ENCODE results near the gene SMCO2. TPM values are rescaled to one million over a fixed set of nuclear protein-coding genes. Genes with fewer than 3 reads are reported as not detected.

SMCO2 gene
- total and polyA plus RNA-seq, 4 donors: 0.16 to 0.33 (median 0.31) TPM; not detected in 1

- TF ChIP-seq CTCF (IDR thresholded peaks at IDR 0.05; ENCODE audit: control extremely low read depth, extremely low read depth): no peak
- 72 to 81% methylated on average over 2 of the region's 2 CpGs for WGBS, 2 donors
- H3K9me3 ChIP-seq (ENCODE audit: control insufficient read depth in 4 of 4, insufficient read depth in 3 of 4, low read length in 3 of 4): no peaks in the 10 kb centered on the region
- peaks cover 0 to 18% (median 6%) of the 10 kb centered on the region in 5 donors for H3K4me1 ChIP-seq (ENCODE audit: control insufficient read depth in 5 of 5, insufficient read depth in 5 of 5, low read length in 5 of 5)
- no peak overlapping the region for H3K4me3 ChIP-seq
- DNase-seq (peak; percentile 81 to 90 (median 88)), ATAC-seq (ENCODE audit: insufficient read depth, low FRiP score) (no peak)
- no peaks in the 10 kb centered on the region for H3K36me3 ChIP-seq (ENCODE audit: control insufficient read depth in 4 of 4, insufficient read depth in 4 of 4, low read length in 4 of 4)
- H3K9ac ChIP-seq (ENCODE audit: insufficient read depth in 1 of 2, low read length in 2 of 2): no peak overlapping the region
- H3K27me3 ChIP-seq (ENCODE audit: control insufficient read depth in 3 of 3, insufficient read depth in 3 of 3, low read length in 2 of 3): no peaks in the 10 kb centered on the region
- H3K27ac ChIP-seq (ENCODE audit: low read depth in 1 of 2, low read length in 1 of 2): no peak overlapping the region
Observed at GRCh38 chr12:27453421-27453820, 6.9 kb downstream of the SMCO2 start.

- H3K27ac ChIP-seq (ENCODE audit: low read depth in 1 of 2, low read length in 1 of 2): no peak overlapping the region
- no peak overlapping the region for H3K9ac ChIP-seq (ENCODE audit: insufficient read depth in 1 of 2, low read length in 2 of 2)
- H3K27me3 ChIP-seq (ENCODE audit: control insufficient read depth in 3 of 3, insufficient read depth in 3 of 3, low read length in 2 of 3): no peaks in the 10 kb centered on the region
- H3K4me3 ChIP-seq: no peak overlapping the region
- H3K9me3 ChIP-seq (ENCODE audit: control insufficient read depth in 4 of 4, insufficient read depth in 3 of 4, low read length in 3 of 4): no peaks in the 10 kb centered on the region
- no peak for TF ChIP-seq CTCF (IDR thresholded peaks at IDR 0.05; ENCODE audit: control extremely low read depth, extremely low read depth)
- ATAC-seq (ENCODE audit: insufficient read depth, low FRiP score) (no peak), DNase-seq (no peak)
- H3K4me1 ChIP-seq (ENCODE audit: control insufficient read depth in 5 of 5, insufficient read depth in 5 of 5, low read length in 5 of 5): peaks cover 0 to 18% (median 3%) of the 10 kb centered on the region in 5 donors
- no peaks in the 10 kb centered on the region for H3K36me3 ChIP-seq (ENCODE audit: control insufficient read depth in 4 of 4, insufficient read depth in 4 of 4, low read length in 4 of 4)
- 97 to 99% methylated on average over 3 of the region's 3 CpGs for WGBS, 2 donors
Observed at GRCh38 chr12:27455589-27455988, 9.1 kb downstream of the SMCO2 start.

GRCh38 chr12:27456618-27457017, 10.1 kb downstream of the SMCO2 start:
- Histone ChIP-seq H3K4me1 (ENCODE audit: control insufficient read depth in 5 of 5, insufficient read depth in 5 of 5, low read length in 5 of 5) (peaks cover 0 to 18% (median 8%) of the 10 kb centered on the region in 5 donors), H3K27ac (ENCODE audit: low read depth in 1 of 2, low read length in 1 of 2) (no peak overlapping the region), H3K4me3 (no peak overlapping the region), H3K9ac (ENCODE audit: insufficient read depth in 1 of 2, low read length in 2 of 2) (no peak overlapping the region), H3K9me3 (ENCODE audit: control insufficient read depth in 4 of 4, insufficient read depth in 3 of 4, low read length in 3 of 4) (no peaks in the 10 kb centered on the region), H3K27me3 (ENCODE audit: control insufficient read depth in 3 of 3, insufficient read depth in 3 of 3, low read length in 2 of 3) (no peaks in the 10 kb centered on the region), H3K36me3 (ENCODE audit: control insufficient read depth in 4 of 4, insufficient read depth in 4 of 4, low read length in 4 of 4) (no peaks in the 10 kb centered on the region)
- ATAC-seq (ENCODE audit: insufficient read depth, low FRiP score) (no peak), DNase-seq (no peak)
- TF ChIP-seq CTCF (IDR thresholded peaks at IDR 0.05; ENCODE audit: control extremely low read depth, extremely low read depth): no peak
- 98 to 100% methylated on average over 3 of the region's 3 CpGs for WGBS, 2 donors

GRCh38 chr12:27460471-27460978, 14.0 kb downstream of the SMCO2 start:
- Histone ChIP-seq H3K9ac (ENCODE audit: insufficient read depth in 1 of 2, low read length in 2 of 2) (no peak overlapping the region), H3K4me3 (no peak overlapping the region), H3K36me3 (ENCODE audit: control insufficient read depth in 4 of 4, insufficient read depth in 4 of 4, low read length in 4 of 4) (no peaks in the 10 kb centered on the region), H3K4me1 (ENCODE audit: control insufficient read depth in 5 of 5, insufficient read depth in 5 of 5, low read length in 5 of 5) (peaks cover 0 to 26% (median 7%) of the 10 kb centered on the region in 5 donors), H3K9me3 (ENCODE audit: control insufficient read depth in 4 of 4, insufficient read depth in 3 of 4, low read length in 3 of 4) (no peaks in the 10 kb centered on the region), H3K27me3 (ENCODE audit: control insufficient read depth in 3 of 3, insufficient read depth in 3 of 3, low read length in 2 of 3) (no peaks in the 10 kb centered on the region), H3K27ac (ENCODE audit: low read depth in 1 of 2, low read length in 1 of 2) (no peak overlapping the region)
- ATAC-seq (ENCODE audit: insufficient read depth, low FRiP score) (no peak), DNase-seq (peak in 2 of 3 donors; percentile 9 to 15)
- no peak for TF ChIP-seq CTCF (IDR thresholded peaks at IDR 0.05; ENCODE audit: control extremely low read depth, extremely low read depth)
- 32 to 33% methylated on average over 7 of the region's 7 CpGs for WGBS, 2 donors

All from lung (tissue), 12 donors.